Calu3 (cell line): ENCODE measurements around the gene LSS. TPM values are rescaled to one million over a fixed set of nuclear protein-coding genes. Genes with fewer than 3 reads are reported as not detected.

ENCODE experiments used
- BruUV-seq: library from RNA; stranded (reverse); fragments of 400-500 nt; replicated peaks from 2 replicates; lab custom pipeline; 2021; lab: Mats Ljungman, UMichigan
- CTCF ChIA-PET: fragments of 300-600 bp; sonication (Branson Sonifier 250); formaldehyde crosslinking; loops from one replicate; lab custom pipeline; 2022; ENCODE audit warnings: antibody characterized with exemption; lab: Charles Lee
- DNase-seq: peaks from one replicate; pipeline ENCODE4 v3.0.0; 2022
- H3K27ac Mint-ChIP-seq: one replicate; pipeline ENCODE4 v1.8.0; 2022; ENCODE audit warnings: mixed read lengths; ENCODE audit not compliant: unreplicated experiment
- H3K27me3 Mint-ChIP-seq: one replicate; pipeline ENCODE4 v1.8.0; 2022; ENCODE audit warnings: mixed read lengths; ENCODE audit not compliant: unreplicated experiment
- H3K36me3 Mint-ChIP-seq: one replicate; pipeline ENCODE4 v1.8.0; 2022; ENCODE audit warnings: mild to moderate bottlenecking, moderate library complexity, mixed read lengths; ENCODE audit not compliant: insufficient read depth, unreplicated experiment
- H3K4me1 Mint-ChIP-seq: one replicate; pipeline ENCODE4 v1.8.0; 2022; ENCODE audit warnings: mild to moderate bottlenecking, low read depth, mixed read lengths; ENCODE audit not compliant: unreplicated experiment
- H3K4me3 Mint-ChIP-seq: one replicate; pipeline ENCODE4 v1.8.0; 2022; ENCODE audit warnings: mild to moderate bottlenecking, low read depth, moderate library complexity, mixed read lengths; ENCODE audit not compliant: unreplicated experiment
- H3K9me3 Mint-ChIP-seq: one replicate; pipeline ENCODE4 v1.8.0; 2022; ENCODE audit warnings: low read depth, mixed read lengths; ENCODE audit not compliant: unreplicated experiment
- CTCF ChIP-seq: fragments of 200-600 bp; IDR thresholded peaks from one replicate; pipeline ENCODE4 v1.8.0; 2022; ENCODE audit warnings: antibody characterized with exemption; ENCODE audit not compliant: unreplicated experiment
- intact Hi-C: fragments of 100-400 bp; cut with micrococcal nuclease; formaldehyde crosslinking; loops from one replicate; pipeline ENCODE4 v1.10.0; 2022; ENCODE audit not compliant: unreplicated experiment
- total RNA-seq: library from RNA; stranded (reverse); gene quantifications from 2 replicates; pipeline ENCODE4 v1.2.3, GENCODE V29; 2022

LSS gene
- total RNA-seq, 1 experiment from 2014 or later: 55.1 TPM

DNA sequence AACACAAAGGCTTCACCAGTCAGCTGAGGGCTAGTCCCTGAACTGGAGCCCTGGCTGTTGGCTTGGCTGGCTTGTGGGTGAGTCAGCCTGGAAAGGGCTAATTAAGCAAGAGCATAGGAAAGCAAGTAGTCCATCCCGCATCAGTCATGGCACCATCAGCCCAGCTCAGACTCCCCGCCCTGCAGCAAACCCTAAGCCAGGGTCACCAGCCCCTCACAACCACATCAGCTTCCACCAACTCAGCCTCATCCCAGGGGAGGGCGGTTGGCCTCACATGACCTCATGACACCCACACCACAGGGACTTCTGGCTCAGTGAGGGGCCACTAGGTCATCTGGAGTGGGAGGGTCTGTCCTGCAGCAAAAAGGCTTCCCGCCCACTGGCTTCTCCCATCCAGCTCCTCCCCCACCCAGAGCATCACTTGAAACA lies 37.3 kb downstream of the LSS start:
- Mint-ChIP-seq H3K4me1 (peaks cover 16% of the 10 kb centered on the region), H3K9me3 (no peaks in the 10 kb centered on the region), H3K27ac (no peak overlapping the region), H3K36me3 (peaks cover 28% of the 10 kb centered on the region), H3K27me3 (no peaks in the 10 kb centered on the region), H3K4me3 (no peak overlapping the region)
- BruUV-seq: no TSS peak
- no peak for TF ChIP-seq CTCF
- intact Hi-C loops: no loop called here
- CTCF ChIA-PET: no interaction called here
- DNase-seq: no peak

- Mint-ChIP-seq H3K36me3 (peaks cover 26% of the 10 kb centered on the region), H3K9me3 (no peaks in the 10 kb centered on the region), H3K27ac (no peak overlapping the region), H3K27me3 (no peaks in the 10 kb centered on the region), H3K4me1 (peaks cover 16% of the 10 kb centered on the region), H3K4me3 (no peak overlapping the region)
- no peak for TF ChIP-seq CTCF
- no TSS peak for BruUV-seq
- no peak for DNase-seq
- CTCF ChIA-PET: no interaction called here
- intact Hi-C loops: no loop called here
Measured at GRCh38 chr21:46190491-46191131, 38.0 kb downstream of the LSS start.

GRCh38 chr21:46189959-46190490 lies 38.5 kb downstream of the LSS start:
- H3K27ac Mint-ChIP-seq: no peak overlapping the region
- intact Hi-C loops: no loop called here
- CTCF ChIA-PET: no interaction called here
- BruUV-seq: no TSS peak
- H3K36me3 Mint-ChIP-seq: peaks cover 27% of the 10 kb centered on the region
- no peaks in the 10 kb centered on the region for H3K27me3 Mint-ChIP-seq
- H3K4me1 Mint-ChIP-seq: peaks cover 16% of the 10 kb centered on the region
- no peak for TF ChIP-seq CTCF
- DNase-seq: no peak
- no peaks in the 10 kb centered on the region for H3K9me3 Mint-ChIP-seq
- no peak overlapping the region for H3K4me3 Mint-ChIP-seq

DNA sequence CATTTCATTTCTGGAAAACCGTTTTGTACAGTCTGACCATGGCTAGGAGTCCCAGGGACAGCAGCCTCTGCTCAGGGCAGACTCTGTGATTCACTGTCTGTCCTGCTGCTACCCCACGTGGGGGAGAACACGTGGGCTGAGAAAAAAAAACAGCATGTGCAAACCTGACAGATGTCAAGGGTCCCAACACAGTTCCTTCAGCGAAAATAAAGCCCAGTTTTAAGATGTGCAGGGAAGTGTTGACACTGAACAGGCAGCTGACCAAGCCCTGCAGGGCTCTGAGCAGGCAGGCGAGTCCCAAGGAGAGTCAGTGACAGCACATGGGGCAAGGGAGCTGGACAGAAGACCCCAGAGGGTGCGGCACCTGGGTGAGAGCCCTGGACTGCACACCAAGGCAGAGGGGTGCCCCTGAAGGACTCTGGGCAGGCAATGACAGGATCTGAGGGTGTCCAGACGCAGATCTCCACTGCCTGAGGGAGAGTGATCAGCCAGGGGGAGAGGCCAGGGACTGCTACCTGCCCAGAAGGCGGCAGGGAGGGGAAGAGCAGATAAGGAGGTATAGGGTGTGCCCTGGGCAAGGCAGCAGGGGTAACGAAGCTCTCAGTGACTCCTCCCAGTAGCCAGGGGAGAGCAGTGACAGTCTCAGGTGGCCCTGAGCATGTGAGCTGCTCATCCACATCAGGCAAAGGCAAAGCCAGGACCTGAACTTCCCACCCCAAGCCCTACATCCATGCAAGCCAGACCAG lies 39.2 kb downstream of the LSS start:
- CTCF ChIA-PET: no interaction called here
- TF ChIP-seq CTCF: no peak
- H3K9me3 Mint-ChIP-seq: no peaks in the 10 kb centered on the region
- no TSS peak for BruUV-seq
- H3K27me3 Mint-ChIP-seq: no peaks in the 10 kb centered on the region
- DNase-seq: no peak
- intact Hi-C loops: no loop called here
- H3K36me3 Mint-ChIP-seq: peaks cover 32% of the 10 kb centered on the region
- peaks cover 16% of the 10 kb centered on the region for H3K4me1 Mint-ChIP-seq
- no peak overlapping the region for H3K4me3 Mint-ChIP-seq
- no peak overlapping the region for H3K27ac Mint-ChIP-seq
